DMS114 treated with DMSO at 0.1 percent for 48 hours (cell line): ENCODE results near the gene NGF.
"Not testable (repeated sequence)": the region's sequence is repeated elsewhere in the genome, so short reads cannot be mapped to it uniquely, and the experiment has no call there.

Experiments used
- DNase-seq: peaks from one replicate; lab custom pipeline; 2025; ENCODE audit not compliant: unreplicated experiment; lab: John Stamatoyannopoulos, UW

NGF gene

GRCh38 chr1:115337633-115338456, at the start of gene NGF:
NGF (minus strand) TSS chr1:115338249; CDS start chr1:115286795, 51,454 bp downstream.
- DNase-seq: no peak

- DNase-seq: not testable (repeated sequence)
Observed at GRCh38 chr1:115383455-115383854, 45.4 kb upstream of the NGF start.

GRCh38 chr1:115379943-115380342, 41.9 kb upstream of the NGF start:
- DNase-seq: no peak

- no peak for DNase-seq
Observed at GRCh38 chr1:115377411-115377810, 39.4 kb upstream of the NGF start.

GRCh38 chr1:115374598-115374997, 36.5 kb upstream of the NGF start:
- DNase-seq: no peak

DNA sequence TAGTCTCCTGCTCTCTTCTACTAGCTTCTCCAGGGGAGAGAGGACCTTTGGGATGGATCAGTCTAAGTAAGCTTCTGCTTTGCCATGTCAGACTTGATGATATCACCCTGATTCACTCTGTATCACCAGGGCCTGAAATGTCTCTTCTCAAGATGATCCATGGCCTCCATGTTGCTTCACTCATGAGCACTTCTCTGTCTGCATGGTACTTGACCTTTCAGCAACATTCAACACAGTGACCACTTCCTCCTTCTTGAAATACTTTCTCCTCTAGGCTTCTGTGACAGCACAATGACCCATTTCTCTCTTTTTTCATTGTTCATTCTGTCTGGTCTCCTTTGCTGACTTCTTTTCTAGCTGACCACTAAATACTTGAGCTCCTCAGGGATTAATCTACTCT, 35.3 kb upstream of the NGF start:
- no peak for DNase-seq

GRCh38 chr1:115365738-115366137, 27.7 kb upstream of the NGF start:
- no peak for DNase-seq

DNA sequence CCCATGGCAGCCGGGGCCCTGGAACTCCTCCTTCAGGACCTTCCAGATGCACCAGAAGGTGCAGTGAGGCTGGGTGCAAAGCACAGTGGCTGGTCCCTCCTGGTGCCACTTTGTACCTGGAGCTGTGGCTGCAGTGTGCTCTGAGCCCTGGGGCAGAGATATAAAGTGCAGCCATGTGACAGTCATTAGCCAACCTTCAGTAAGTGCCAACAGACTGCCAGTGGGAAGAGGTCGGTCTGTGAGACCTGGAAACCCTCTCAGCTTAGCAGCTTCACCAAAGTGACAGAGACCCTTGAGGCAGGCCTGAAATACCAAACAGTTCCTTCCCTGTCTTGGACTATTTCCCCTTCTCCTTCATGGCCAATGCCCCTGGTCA, 26.7 kb upstream of the NGF start:
- no peak for DNase-seq

- no peak for DNase-seq
Observed at GRCh38 chr1:115364046-115364779, 26.2 kb upstream of the NGF start.

- DNase-seq: no peak
Observed at GRCh38 chr1:115363171-115363570, 25.1 kb upstream of the NGF start.

GRCh38 chr1:115360505-115361129, 22.6 kb upstream of the NGF start:
- DNase-seq: not testable (repeated sequence)

DNA sequence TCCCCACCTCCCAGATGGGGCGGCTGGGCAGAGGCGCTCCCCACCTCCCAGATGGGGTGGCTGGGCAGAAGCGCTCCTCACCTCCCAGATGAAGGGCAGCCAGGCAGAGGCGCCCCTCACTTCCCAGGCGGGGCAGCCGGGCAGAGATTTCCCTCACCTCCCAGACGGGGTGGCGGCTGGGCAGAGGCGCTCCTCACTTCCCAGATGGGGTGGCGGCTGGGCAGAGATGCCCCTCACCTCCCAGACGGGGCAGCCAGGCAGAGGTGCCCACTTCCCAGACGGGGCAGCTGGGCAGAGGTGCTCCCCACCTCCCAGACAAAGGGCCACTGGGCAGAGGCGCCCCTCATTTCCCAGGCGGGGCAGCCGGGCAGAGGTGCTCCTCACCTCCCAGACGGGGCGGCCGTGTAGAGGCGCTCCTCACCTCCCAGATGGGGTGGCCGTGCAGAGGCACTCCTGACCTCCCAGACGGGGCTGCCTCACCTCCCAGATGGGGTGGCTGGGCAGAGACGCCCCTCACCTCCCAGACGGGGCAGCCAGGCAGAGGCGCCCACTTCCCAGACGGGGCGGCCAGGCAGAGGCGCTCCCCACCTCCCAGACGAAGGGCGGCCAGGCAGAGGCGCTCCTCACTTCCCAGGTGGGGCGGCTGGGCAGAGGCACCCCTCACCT, 21.9 kb upstream of the NGF start:
- not testable (repeated sequence) for DNase-seq

- no peak for DNase-seq
Observed at GRCh38 chr1:115356356-115356755, 18.3 kb upstream of the NGF start.

GRCh38 chr1:115355069-115355468, 17.0 kb upstream of the NGF start:
- DNase-seq: no peak

GRCh38 chr1:115351143-115351542, 13.1 kb upstream of the NGF start:
- no peak for DNase-seq

DNA sequence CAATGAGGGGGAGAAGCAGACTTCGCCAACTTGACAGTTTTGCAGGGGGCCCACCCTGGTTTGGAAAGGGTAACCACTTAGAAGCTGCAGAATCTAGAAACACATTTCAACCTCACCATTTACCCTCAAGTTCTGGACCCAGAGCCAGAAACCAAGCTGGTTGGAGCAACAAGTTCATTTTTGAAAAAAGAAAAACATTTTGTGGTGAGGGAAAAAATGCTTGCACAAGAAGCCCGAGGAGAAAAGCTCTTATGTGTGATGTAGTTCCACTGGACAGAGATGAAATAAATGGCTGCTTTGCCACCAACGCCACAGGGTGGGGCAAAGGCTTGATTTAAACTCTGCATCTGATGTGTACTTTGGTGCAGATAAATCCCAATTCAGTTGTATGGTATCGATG, 10.6 kb upstream of the NGF start:
- DNase-seq: no peak

GRCh38 chr1:115347282-115347681, 9.2 kb upstream of the NGF start:
- no peak for DNase-seq

DNA sequence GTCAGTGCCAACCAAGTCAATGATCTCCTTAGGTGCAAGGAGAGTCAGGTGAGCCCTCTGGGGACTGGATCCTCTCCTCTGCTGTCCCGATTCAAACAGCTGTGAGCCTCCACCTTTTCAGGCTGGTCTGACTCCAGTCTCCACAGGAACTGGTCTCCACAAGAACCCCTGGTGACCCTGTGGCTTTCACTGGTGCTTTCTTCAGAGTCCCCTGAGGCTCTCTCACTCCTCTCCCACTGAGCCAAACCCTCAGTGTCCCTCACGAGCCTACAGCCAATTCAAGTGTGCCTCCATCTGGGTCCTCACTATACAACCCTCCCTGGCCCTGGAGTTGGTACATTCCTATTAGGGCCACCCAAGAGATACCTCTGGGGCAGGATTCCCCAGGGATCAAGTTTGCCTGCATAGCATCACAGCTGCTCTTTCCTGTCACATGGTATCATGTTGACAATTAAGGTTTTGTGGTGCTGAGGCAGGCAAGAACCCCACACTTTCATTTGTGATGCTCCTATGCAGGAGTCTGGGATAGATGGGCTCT, 5.2 kb upstream of the NGF start:
- DNase-seq: no peak

- no peak for DNase-seq
Observed at GRCh38 chr1:115341948-115342347, 3.9 kb upstream of the NGF start.

DNA sequence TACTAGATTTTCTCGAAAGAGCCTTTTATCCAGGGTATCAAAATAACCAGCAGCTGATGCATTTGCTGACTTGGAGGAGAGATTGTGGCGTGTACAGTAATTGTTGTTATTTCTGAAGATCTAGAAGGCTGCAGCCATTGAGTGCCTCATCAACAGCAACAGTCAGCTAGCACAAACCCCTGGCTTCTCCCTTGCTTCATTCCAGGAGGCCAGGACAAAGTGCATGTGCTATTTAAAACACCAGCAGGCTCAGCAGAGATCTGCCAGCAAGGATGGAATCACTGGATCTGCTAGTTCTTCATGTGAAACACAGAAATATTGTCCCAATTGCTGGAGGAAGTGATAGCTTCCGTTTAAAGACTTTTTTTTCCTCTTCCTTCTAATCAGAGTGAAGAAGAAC, 2.8 kb upstream of the NGF start:
- DNase-seq: no peak

DNA sequence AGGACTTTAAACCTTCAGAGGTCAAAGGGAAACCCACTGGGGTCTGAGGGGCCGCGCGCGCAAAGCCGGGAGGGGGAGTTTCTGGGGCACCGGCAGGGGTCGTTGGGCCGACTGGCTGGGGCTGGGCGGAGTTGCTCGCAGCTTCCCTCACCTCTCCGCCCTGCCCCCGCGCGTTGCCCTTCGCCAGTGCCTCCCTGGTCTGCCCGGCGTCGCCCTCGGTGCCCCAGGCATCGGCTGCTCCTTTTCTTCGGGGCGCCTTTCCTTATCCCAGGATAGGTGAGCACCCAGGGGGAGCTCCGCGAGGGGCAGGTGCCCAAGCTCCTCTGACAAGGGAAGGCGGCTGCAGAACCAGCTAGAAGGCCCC, 390 bp upstream of the NGF start:
- no peak for DNase-seq
